SH-SY5Y (cell line): Measurements from ENCODE around the gene LDB2.

Experiments used
- GATA2 ChIP-seq: IDR thresholded peaks from 2 replicates; pipeline ENCODE4 v1.6.1; 2011; ENCODE audit warnings: mild to moderate bottlenecking, low read depth, low read length
- GATA3 ChIP-seq: IDR thresholded peaks from 2 replicates; pipeline ENCODE4 v1.6.1; 2011; ENCODE audit warnings: low read depth, mild to moderate bottlenecking, low read length, moderate library complexity

GRCh38 chr4:16480011-16480410 is 418.4 kb downstream of the LDB2 start:
- no peak for TF ChIP-seq GATA2
- no peak for TF ChIP-seq GATA3
